SK-N-SH (cell line): ENCODE results near the gene GARNL3. TPM values are rescaled to one million over a fixed set of nuclear protein-coding genes. Genes with fewer than 3 reads are reported as not detected.

ENCODE experiments used
- CTCF ChIA-PET: fragments of 300-600, 350-600 bp; formaldehyde crosslinking; extraction: SDS; loops from one replicate; lab custom pipeline; 2021; lab: Yijun Ruan, JAX
- POLR2A ChIA-PET: fragments of 350-600 bp; sonication (Branson Sonifier 250); formaldehyde crosslinking; extraction: SDS; loops from one replicate; lab custom pipeline; 2020; ENCODE audit warnings: antibody characterized with exemption, inconsistent platforms; lab: Yijun Ruan, JAX
- DNase-seq: peaks from one replicate; pipeline ENCODE4 v3.0.0; 2012
- H2AFZ ChIP-seq: fragments of 200-600 bp; sonication (generic); 2 replicates; pipeline ENCODE4 v1.8.1; 2016; ENCODE audit warnings: antibody characterized with exemption, mild to moderate bottlenecking, low read depth
- H3F3A ChIP-seq: fragments of 200-600 bp; sonication (generic); replicated peaks from 2 replicates; pipeline ENCODE3; 2016; ENCODE audit warnings: antibody characterized with exemption, mild to moderate bottlenecking; ENCODE audit not compliant: insufficient read depth
- H3K27ac ChIP-seq, 2 experiments: fragments of 200-500 bp in 1 of 2; fragments of 200-600 bp in 1 of 2; sonication (Bioruptor generic) in 1 of 2; sonication (generic), shearing (Covaris generic) in 1 of 2; 2 replicates each; pipeline versions ENCODE4 v1.5.1 to v1.6.1; 2014 to 2016; ENCODE audit warnings: low read depth in 2 of 2, inconsistent platforms in 1 of 2, low read length in 1 of 2, mild to moderate bottlenecking in 1 of 2, mixed read lengths in 1 of 2
- H3K27me3 ChIP-seq: fragments of 200-600 bp; sonication (generic), shearing (Covaris generic); 2 replicates; pipeline ENCODE4 v1.6.1; 2016; ENCODE audit warnings: mixed run types; ENCODE audit not compliant: insufficient read depth
- H3K36me3 ChIP-seq, 2 experiments: fragments of 200-500 bp in 1 of 2; fragments of 200-600 bp in 1 of 2; sonication (Bioruptor generic) in 1 of 2; sonication (generic) in 1 of 2; replicated peaks in 1 of 2; 2 replicates each; pipeline versions ENCODE3 to v1.5.1; 2014 to 2016; ENCODE audit warnings: low read length in 1 of 2, mild to moderate bottlenecking in 1 of 2; ENCODE audit not compliant: insufficient read depth in 2 of 2, control insufficient read depth in 1 of 2
- H3K4me1 ChIP-seq, 2 experiments: fragments of 200-500 bp in 1 of 2; fragments of 200-600 bp in 1 of 2; sonication (Bioruptor generic) in 1 of 2; sonication (generic), shearing (Covaris generic) in 1 of 2; 2 replicates each; pipeline versions ENCODE4 v1.5.1 to v1.6.1; 2014 to 2016; ENCODE audit warnings: low read depth in 1 of 2, low read length in 1 of 2, mixed run types in 1 of 2; ENCODE audit not compliant: insufficient read depth in 2 of 2, control insufficient read depth in 1 of 2
- H3K4me2 ChIP-seq: fragments of 200-600 bp; sonication (generic), shearing (Covaris generic); 2 replicates; pipeline ENCODE4 v1.6.1; 2017; ENCODE audit warnings: mixed run types
- H3K4me3 ChIP-seq, 2 experiments: fragments of 200-500 bp in 1 of 2; fragments of 200-600 bp in 1 of 2; sonication (Bioruptor generic) in 1 of 2; sonication (generic), shearing (Covaris generic) in 1 of 2; 2 replicates each; pipeline versions ENCODE4 v1.5.1 to v1.8.1; 2014 to 2016; ENCODE audit warnings: low read depth in 2 of 2, inconsistent platforms in 1 of 2, low read length in 1 of 2, mild to moderate bottlenecking in 1 of 2, mixed read lengths in 1 of 2, moderate library complexity in 1 of 2
- H3K79me2 ChIP-seq: fragments of 200-600 bp; sonication (generic); 2 replicates; pipeline ENCODE4 v1.8.1; 2017; ENCODE audit warnings: mild to moderate bottlenecking; ENCODE audit not compliant: insufficient read depth
- H3K9ac ChIP-seq: fragments of 200-600 bp; sonication (generic); 2 replicates; pipeline ENCODE4 v1.6.1; 2017; ENCODE audit warnings: mixed run types
- H3K9me2 ChIP-seq: fragments of 200-600 bp; sonication (generic); 2 replicates; pipeline ENCODE4 v1.6.1; 2017; ENCODE audit warnings: mixed run types
- H3K9me3 ChIP-seq: fragments of 200-600 bp; sonication (generic); 2 replicates; pipeline ENCODE4 v1.6.1; 2017; ENCODE audit warnings: mixed run types, mild to moderate bottlenecking, moderate library complexity
- H4K20me1 ChIP-seq: fragments of 200-600 bp; sonication (generic); 2 replicates; pipeline ENCODE4 v1.6.1; 2017; ENCODE audit warnings: mild to moderate bottlenecking, mixed run types; ENCODE audit not compliant: insufficient read depth
- ELF1 ChIP-seq: IDR thresholded peaks from 2 replicates; pipeline ENCODE4 v1.4.0; 2012
- FOSL2 ChIP-seq: IDR thresholded peaks from 2 replicates; pipeline ENCODE4 v1.4.0; 2012; ENCODE audit warnings: low read depth, mild to moderate bottlenecking, moderate library complexity, borderline replicate concordance
- FOXJ3 ChIP-seq: sonication (generic); formaldehyde crosslinking; IDR thresholded peaks from 2 replicates; pipeline ENCODE4 v1.5.1; 2020; ENCODE audit warnings: mild to moderate bottlenecking, missing genetic modification reagents
- GABPA ChIP-seq: IDR thresholded peaks from 2 replicates; pipeline ENCODE4 v1.4.0; 2012; ENCODE audit warnings: low read depth, mild to moderate bottlenecking
- JUND ChIP-seq: IDR thresholded peaks from 2 replicates; pipeline ENCODE4 v1.4.0; 2012
- MEF2A ChIP-seq: IDR thresholded peaks from 2 replicates; pipeline ENCODE4 v1.4.0; 2012; ENCODE audit warnings: low read depth, borderline replicate concordance
- MXI1 ChIP-seq: IDR thresholded peaks from 2 replicates; pipeline ENCODE4 v1.6.1; 2012; ENCODE audit warnings: mild to moderate bottlenecking, low read depth, low read length, improper control_type of control experiment
- RAD21 ChIP-seq: IDR thresholded peaks from 2 replicates; pipeline ENCODE4 v1.6.1; 2012; ENCODE audit warnings: mild to moderate bottlenecking, low read length
- RFX5 ChIP-seq: IDR thresholded peaks from 2 replicates; pipeline ENCODE4 v1.6.1; 2012; ENCODE audit warnings: mild to moderate bottlenecking, improper control_type of control experiment, low read length
- RXRA ChIP-seq: IDR thresholded peaks from 2 replicates; pipeline ENCODE4 v1.4.0; 2012; ENCODE audit warnings: low read depth, mild to moderate bottlenecking, borderline replicate concordance
- TCF12 ChIP-seq: IDR thresholded peaks from 2 replicates; pipeline ENCODE4 v1.4.0; 2012
- YY1 ChIP-seq: IDR thresholded peaks from 2 replicates; pipeline ENCODE4 v1.4.0; 2012; ENCODE audit warnings: low read depth, mild to moderate bottlenecking
- WGBS: methylation state at CpG from one replicate; pipeline ENCODE4 v1.1.6; 2017; ENCODE audit warnings: low lambda C conversion rate; 5-methylcytosine and 5-hydroxymethylcytosine counted together
- polyA plus RNA-seq, 3 experiments: library from polyadenylated mRNA; depleted of rRNA; stranded (reverse); fragments of >200 nt; gene quantifications; 2 replicates each; pipeline ENCODE4 v1.2.3, GENCODE V29; 2012
- TF ChIP-seq, protein P1 (sequence below): IDR thresholded peaks from 2 replicates; pipeline ENCODE4 v1.4.0; 2012; ENCODE audit warnings: low read depth, borderline replicate concordance
- TF ChIP-seq, protein P2 (sequence below): fragments of 150-350 bp; IDR thresholded peaks from 2 replicates; pipeline ENCODE4 v1.6.1; 2016; ENCODE audit warnings: mild to moderate bottlenecking, low read depth, low read length
- TF ChIP-seq, protein P3 (sequence below): fragments of 200-600 bp; sonication (generic); IDR thresholded peaks from 2 replicates; pipeline ENCODE4 v1.6.1; 2017; ENCODE audit warnings: antibody characterized with exemption, mild to moderate bottlenecking, moderate library complexity

GARNL3 gene
- polyA plus RNA-seq, 1 of the 3 experiments (the other 2 are of a cell fraction) = 9.1 TPM

DNA sequence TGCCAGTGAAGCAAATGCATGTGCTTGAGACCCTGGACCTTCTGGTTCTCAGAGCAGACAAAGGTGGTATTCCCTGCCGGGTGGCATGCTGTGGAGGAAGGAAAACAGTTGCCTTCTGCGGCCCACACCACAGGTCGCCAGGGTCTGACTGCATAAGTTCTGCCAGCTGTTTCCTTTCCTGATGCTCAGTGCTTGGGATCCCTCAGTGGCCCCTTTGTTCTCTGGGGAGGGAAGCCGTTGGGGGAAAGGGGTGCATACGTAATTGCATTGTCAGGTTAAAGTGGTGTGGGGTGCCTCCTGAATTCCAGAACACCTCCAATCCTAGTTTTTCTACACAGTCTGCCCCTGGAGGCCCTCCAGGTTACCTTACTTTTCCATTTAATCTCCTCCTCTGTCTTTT lies 89.3 kb downstream of the GARNL3 start:
- Histone ChIP-seq H3K4me3 (no peak overlapping the region), H3K79me2 (no peaks in the 10 kb centered on the region), H3K4me1 (peaks cover 0 to 9% of the 10 kb centered on the region in 2 experiments; a peak in 2 of 4 replicates), H3K9me2 (no peaks in the 10 kb centered on the region), H3F3A (no peaks in the 10 kb centered on the region), H2AFZ (no peak overlapping the region), H3K36me3 (peaks cover 0 to 11% of the 10 kb centered on the region in 2 experiments), H3K27me3 (no peaks in the 10 kb centered on the region), H3K4me2 (no peak overlapping the region), H3K9me3 (no peaks in the 10 kb centered on the region), H3K9ac (no peak overlapping the region), H3K27ac (no peak overlapping the region), H4K20me1 (no peaks in the 10 kb centered on the region)
- no peak for DNase-seq
- TF ChIP-seq RXRA (no peak), FOSL2 (no peak), YY1 (no peak), FOXJ3 (no peak), MEF2A (no peak), JUND (no peak), ELF1 (no peak), MXI1 (no peak), GABPA (no peak), RAD21 (no peak), TCF12 (no peak), RFX5 (no peak)
- TF ChIP-seq, protein P1, sequence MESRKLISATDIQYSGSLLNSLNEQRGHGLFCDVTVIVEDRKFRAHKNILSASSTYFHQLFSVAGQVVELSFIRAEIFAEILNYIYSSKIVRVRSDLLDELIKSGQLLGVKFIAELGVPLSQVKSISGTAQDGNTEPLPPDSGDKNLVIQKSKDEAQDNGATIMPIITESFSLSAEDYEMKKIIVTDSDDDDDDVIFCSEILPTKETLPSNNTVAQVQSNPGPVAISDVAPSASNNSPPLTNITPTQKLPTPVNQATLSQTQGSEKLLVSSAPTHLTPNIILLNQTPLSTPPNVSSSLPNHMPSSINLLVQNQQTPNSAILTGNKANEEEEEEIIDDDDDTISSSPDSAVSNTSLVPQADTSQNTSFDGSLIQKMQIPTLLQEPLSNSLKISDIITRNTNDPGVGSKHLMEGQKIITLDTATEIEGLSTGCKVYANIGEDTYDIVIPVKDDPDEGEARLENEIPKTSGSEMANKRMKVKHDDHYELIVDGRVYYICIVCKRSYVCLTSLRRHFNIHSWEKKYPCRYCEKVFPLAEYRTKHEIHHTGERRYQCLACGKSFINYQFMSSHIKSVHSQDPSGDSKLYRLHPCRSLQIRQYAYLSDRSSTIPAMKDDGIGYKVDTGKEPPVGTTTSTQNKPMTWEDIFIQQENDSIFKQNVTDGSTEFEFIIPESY = no peak
- TF ChIP-seq, protein P2, sequence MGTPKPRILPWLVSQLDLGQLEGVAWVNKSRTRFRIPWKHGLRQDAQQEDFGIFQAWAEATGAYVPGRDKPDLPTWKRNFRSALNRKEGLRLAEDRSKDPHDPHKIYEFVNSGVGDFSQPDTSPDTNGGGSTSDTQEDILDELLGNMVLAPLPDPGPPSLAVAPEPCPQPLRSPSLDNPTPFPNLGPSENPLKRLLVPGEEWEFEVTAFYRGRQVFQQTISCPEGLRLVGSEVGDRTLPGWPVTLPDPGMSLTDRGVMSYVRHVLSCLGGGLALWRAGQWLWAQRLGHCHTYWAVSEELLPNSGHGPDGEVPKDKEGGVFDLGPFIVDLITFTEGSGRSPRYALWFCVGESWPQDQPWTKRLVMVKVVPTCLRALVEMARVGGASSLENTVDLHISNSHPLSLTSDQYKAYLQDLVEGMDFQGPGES = no peak
- TF ChIP-seq, protein P3, sequence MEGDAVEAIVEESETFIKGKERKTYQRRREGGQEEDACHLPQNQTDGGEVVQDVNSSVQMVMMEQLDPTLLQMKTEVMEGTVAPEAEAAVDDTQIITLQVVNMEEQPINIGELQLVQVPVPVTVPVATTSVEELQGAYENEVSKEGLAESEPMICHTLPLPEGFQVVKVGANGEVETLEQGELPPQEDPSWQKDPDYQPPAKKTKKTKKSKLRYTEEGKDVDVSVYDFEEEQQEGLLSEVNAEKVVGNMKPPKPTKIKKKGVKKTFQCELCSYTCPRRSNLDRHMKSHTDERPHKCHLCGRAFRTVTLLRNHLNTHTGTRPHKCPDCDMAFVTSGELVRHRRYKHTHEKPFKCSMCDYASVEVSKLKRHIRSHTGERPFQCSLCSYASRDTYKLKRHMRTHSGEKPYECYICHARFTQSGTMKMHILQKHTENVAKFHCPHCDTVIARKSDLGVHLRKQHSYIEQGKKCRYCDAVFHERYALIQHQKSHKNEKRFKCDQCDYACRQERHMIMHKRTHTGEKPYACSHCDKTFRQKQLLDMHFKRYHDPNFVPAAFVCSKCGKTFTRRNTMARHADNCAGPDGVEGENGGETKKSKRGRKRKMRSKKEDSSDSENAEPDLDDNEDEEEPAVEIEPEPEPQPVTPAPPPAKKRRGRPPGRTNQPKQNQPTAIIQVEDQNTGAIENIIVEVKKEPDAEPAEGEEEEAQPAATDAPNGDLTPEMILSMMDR = no peak
- ChIA-PET POLR2A (no interaction called here), CTCF (interaction anchor here (0.9 kb wide), 1 partner anchor 139 kb away, joined by 3 read pairs; no protein-coding TSS in a partner anchor)
- WGBS = 98% methylated on average over 4 of the region's 5 CpGs
